GM18517 (cell line): ENCODE data around the gene CCDC40.
"Not testable (repeated sequence)": the region's sequence is repeated elsewhere in the genome, so short reads cannot be mapped to it uniquely, and the experiment has no call there.

Experiments
- ATAC-seq: cut with Tn5 transposase; IDR thresholded peaks from one replicate; pipeline ENCODE4 v1.9.1; 2021; ENCODE audit warnings: mild to moderate bottlenecking, moderate library complexity; ENCODE audit not compliant: unreplicated experiment

Gene CCDC40

DNA sequence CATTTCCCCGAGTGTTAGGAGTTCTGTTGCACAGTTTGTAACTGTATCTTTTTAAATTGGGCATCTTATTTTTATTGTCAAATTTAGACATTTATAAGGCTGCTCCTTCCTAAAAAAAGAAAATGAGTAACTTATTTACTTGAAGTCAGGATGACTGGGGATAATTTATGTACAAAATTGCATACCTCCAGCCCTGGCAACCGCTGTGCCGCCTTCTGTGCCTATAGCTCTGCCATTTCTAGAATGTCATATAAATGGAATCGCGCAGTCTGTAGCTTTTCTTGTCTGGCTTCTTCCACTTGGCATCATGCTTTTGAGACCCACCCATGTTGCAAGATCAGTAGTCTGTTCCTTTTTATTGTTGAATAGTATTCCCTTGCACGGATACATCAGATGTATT lies 36.0 kb downstream of the CCDC40 start:
- ATAC-seq = no peak

DNA sequence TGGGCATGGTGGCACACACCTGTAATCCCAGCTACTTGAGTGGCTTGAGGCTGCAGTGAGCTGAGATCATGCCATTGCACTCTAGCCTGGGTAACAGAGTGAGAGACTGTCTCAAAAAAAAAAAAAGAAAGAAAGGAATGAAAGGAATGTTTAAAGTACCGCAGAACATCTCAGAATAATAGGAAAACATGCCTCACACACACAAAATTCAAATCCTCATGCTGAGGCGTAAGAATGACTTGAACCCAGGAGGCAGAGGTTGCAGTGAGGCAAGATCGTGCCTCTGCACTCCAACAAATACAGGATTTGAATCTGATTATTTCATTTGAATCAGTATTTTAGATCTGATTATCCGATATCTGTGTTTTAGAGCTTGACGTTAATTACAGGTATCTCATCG lies 43.6 kb downstream of the CCDC40 start:
- no peak for ATAC-seq

DNA sequence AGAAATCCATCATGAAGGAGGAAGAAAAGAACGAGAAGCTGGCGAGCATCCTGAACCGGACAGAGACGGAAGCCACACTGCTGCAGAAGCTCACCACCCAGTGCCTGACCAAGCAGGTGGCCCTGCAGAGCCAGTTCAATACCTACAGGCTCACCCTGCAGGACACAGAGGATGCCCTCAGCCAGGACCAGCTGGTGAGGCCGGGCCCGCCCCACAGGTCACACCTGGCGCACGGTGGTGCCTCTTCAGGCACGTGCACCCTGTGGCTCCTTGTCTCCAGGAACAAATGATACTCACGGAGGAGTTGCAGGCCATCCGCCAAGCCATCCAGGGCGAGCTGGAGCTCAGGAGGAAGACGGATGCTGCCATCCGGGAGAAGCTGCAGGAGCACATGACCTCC lies 45.2 kb downstream of the CCDC40 start:
- ATAC-seq = no peak

DNA sequence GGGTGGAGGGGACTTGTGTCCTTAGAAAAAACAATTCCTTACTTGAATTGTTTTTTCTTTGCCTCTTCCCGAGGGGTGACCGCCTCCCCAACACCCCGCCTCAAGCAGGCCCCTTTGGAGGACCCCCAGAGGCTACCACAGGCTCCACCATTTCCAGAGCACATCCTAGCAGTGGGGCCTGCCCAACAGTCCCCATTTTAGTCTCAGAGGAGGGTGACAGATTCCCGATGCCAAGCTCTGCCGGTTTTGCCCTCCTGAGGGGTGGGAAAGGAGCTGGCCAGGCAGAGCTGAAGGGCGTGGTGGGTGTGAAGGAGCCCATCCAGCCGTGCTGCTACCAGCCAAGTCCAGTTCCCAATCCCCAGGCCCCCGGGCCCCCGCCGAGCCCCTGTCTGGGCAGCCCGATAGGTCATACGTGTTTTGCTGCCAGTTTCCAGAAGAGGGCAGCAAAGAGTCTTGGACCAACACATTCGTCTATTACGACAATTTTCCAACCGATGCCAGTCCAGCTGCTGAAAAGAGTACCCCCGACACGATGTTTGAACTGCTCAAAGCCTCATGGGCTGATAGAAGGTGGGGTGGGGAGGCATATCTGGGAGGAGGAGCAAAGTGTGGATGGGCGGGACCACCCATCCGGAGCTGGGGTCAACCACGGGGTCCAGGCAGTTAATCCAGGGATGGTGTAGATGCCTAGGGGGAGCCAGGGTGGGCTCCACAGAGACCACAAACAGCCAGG lies 46.1 kb downstream of the CCDC40 start:
- ATAC-seq = no peak

DNA sequence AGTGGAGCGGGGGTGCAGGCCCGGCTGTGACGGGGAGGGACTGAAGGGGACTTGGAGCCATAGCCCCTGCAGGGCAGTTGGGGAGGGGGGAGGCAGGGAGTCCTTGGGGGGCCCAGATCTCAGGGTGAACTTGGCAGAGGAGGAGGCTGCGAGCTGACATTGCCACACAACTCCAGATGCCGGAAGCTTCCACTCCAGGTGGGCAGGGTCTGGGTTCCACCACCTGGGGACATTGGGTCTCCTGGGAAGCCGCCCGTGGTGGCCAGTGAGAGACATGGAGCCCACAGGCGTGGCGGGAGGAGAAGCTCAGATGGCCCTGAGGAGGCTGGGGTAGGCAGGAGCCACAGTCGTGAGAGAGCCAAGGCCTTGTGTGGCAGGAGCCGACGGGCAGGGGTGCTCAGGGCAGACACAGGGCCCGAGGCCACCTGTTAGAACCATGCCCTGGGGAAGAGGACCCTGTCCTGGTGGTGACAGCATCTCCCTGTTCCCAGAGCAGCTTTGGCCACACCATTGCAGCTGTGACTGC lies 46.8 kb downstream of the CCDC40 start:
- no peak for ATAC-seq

DNA sequence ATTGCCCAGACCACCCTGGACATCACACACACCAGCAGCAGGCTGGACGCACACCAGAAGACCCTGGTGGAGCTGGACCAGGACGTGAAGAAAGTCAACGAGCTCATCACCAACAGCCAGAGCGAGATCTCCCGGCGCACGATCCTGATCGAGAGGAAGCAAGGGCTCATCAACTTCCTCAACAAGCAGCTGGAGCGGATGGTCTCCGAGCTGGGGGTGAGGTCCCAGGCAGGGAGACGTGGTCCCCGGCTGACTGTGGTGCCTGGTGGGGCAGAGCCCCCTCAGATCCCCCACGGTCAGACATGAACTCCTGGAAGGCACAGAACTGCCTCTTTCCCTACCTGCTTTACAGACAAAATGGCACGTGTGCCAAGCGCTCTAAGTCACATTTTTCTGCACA lies 48.3 kb downstream of the CCDC40 start:
- ATAC-seq = no peak

DNA sequence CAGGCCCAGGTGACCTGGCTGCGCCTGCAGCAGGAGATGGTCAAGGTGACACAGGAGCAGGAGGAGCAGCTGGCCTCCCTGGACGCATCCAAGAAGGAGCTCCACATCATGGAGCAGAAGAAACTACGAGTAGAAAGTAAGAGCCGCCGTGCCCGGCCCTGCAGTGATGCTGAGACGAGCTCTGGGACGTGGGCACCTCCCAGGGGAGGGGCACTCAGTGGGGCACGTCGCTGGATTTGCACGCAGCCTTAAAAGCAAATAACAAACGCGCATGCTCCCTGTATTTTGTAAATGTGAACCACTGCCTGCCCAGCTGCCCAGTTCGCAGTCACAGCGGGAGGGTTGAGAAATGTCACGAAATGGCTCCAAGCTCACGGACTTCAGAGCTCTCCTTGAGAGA lies 49.6 kb downstream of the CCDC40 start:
- ATAC-seq = no peak

DNA sequence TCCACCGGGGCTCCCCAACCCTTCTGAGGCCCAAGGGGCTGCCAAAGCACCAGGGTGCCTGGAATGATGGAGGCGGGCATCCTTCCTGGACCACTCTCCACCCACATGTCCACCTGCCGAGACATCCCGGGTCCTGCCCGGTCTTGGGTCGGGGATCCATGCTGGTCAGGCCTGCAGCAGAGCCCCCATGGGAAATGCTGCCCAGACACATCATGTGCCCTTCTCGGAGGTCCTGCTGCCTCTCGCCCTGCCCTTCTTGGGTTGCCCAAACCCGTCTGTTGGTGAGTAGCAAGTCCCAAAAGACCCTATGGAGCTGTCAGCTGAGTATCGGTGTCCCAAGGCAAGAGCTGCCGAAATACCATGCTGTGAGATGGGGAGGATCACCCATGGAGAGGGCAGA lies 50.2 kb downstream of the CCDC40 start:
- ATAC-seq = no peak

DNA sequence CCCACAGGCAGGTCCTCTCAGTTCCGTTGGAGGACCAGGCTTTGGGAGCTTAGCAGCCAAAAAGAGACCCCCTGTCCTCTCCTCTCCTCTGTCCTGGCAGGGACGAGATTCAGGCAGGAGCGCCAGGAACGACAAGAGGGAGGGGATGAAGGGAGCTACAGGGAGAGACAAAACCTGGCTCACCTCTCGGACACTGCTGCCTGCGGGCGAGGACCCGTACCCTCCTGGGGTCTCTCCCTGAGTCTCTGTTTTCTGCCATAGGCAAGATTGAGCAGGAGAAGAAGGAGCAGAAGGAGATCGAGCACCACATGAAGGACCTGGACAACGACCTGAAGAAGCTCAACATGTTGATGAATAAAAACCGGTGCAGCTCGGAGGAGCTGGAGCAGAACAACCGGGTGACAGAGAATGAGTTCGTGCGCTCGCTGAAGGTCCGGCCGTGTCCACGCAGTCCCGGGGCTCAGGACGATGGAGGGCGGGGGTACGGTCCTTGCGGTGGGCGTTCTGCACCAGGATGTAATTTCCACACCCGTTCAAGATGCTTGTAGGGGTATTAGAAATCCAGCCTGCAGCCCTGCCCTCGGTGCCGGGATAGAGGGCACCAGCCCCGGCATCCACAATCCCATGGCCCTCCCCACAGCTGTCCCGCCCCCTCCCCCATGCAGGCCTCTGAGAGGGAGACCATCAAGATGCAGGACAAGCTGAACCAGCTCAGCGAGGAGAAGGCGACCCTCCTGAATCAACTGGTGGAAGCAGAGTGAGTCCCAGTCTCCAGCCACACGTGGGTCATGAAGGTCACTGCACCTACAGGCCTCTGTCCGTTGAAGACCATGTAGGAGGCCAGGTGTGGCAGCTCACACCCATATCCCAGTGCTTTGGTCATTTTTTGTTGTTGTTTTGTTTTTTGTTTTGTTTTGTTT lies 51.2 kb downstream of the CCDC40 start:
- ATAC-seq = no peak

DNA sequence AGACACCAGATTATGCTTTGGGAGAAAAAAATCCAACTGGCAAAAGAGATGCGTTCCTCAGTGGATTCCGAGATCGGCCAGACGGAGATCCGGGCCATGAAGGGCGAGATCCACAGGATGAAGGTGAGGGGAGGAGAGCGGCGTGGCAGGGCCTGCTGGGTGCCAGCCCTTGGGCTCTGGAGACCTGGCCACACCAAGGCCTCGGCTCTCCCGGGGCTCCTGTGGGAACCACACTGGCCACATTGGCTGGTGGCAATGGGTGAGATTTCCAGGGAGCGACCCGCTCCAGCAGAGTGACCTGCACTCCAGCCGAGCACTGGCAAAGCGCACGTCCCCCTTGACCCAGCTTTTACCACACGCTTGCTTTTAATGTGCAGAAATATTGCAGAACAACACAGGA lies 53.3 kb downstream of the CCDC40 start:
- no peak for ATAC-seq

DNA sequence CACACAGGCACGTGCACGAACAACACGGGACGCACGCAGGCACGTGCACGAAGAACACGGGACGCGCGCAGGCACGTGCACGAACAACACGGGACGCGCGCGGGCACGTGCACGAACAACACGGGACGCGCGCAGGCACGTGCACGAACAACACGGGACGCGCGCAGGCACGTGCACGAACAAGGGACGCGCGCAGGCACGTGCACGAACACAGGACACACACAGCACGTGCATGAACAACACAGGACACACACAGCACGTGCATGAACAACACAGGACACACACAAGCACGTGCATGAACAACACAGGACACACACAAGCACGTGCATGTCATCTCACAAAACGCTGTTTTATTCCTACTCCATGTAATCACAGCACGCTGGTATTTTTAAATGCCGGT lies 53.7 kb downstream of the CCDC40 start:
- not testable (repeated sequence) for ATAC-seq

DNA sequence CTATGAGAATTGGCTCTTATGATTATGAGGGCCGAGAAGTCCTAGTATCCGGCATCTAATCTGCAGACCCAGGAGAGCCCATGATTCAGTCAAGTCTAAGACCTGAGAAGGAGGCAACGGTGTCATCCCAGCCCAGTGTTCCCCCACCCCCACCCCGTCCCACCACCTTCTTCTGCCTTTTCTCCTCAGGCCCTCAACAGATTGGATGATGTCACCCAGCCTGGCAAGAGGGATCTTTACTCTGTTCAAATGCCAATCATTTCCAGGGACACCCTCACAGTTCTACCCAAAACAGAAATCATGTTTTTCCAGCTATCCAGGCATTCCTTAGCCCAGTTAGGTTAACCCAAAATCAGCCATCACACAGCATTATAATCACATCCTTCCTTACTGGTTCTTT lies 54.9 kb downstream of the CCDC40 start:
- ATAC-seq = no peak

DNA sequence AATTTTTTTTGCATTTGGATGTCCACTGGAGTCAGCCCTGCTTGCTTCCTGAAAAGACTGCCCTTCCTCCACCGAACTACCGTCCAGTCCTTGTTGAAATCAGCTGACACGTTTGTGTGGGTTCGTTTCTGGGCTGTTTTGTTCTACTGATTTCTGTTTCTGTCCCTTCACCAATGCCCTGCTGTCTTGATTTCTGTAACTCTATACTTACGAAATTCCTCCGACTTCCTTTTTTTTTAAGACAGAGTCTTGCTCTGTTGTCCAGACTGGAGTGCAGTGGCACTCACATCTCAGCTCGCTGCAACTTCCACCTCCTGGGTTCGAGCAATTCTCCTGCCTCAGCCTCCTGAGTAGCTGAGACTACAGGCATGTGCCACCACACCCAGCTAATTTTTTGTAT lies 56.5 kb downstream of the CCDC40 start:
- ATAC-seq = no peak

DNA sequence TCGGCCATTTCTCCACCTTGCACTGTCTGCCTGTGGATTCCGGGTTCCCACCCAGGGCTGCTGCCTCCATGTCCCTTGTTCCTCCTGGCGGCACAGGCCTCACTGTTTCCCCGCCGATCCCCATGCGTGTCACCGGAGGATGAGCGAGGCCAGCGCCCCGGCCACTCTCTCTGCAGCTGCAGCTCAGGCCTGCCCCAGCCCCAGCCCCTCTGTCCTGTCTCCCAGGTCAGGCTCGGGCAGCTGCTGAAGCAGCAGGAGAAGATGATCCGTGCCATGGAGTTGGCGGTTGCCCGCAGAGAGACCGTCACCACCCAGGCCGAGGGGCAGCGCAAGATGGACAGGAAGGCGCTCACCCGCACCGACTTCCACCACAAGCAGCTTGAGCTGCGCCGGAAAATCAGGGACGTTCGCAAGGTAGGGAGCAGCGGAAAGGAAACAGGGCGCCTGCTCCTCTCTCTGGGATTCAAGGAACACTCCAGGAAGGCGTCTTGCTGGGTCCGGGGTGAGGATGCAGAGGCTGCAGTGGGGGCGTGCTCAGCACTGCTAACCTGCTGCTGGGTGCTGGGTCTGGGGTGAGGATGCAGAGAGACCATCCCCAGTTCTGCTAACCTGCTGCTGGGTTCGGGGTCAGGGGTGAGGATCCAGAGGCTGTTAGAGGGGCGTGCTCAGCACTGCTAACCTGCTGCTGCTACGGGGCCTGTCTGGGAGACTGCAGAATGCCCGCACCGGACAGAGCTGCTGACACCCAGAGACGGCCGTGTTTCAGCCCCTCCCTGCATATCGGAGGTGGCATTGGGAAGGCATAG lies 58.8 kb downstream of the CCDC40 start:
- no peak for ATAC-seq

DNA sequence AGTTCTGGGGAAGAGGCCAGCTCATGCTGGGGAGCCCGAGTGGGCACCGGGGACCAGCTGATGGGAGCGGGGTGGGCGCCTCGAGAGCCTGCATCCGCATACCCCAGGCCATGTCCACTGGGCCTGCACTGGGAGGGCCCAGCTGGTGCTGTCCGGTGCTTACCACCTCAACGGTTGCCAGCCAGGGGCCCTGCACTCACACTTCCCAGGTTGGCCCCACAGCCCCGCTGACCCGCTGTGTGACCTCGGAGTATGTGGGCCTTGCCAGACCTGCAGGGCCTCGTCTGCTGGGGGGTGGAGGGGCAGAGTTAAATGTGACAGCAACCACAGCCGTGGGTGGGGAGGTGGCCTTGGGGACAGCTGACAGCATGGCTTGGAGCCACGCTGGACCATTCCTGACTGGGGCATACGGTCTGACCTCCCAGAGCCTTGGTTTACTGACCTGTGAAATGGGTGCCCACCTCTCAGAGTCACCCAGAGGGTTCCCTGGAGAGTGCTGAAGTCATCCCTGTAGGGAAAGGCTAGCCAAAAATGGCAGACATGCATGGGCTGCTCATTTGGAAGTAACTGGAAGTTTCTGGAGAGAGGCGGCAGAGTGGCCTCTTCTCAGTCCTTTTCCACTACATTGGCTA lies 59.5 kb downstream of the CCDC40 start:
- no peak for ATAC-seq

DNA sequence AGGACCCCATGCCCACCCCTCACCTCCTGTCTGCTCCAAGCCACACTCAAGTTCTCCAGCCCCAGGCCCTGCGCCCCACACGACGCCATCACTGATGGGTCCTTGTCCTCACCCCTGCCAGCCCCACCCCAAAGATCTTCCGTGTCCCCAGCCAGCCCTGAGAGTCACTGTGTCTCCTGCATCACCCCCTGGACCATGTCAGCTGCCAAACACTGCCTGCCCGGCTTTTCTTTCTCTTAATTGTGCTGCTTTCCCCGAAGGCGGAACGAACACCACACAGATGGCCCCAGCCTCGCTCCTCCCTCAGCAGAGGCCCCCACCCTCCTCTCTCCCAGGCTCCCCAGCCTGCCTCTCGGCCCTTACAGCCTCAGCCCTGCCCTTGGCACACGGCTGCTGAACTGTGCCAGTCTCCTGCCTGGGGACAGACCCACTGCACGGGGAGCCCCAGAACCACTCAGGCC lies 60.1 kb downstream of the CCDC40 start:
- ATAC-seq = no peak

DNA sequence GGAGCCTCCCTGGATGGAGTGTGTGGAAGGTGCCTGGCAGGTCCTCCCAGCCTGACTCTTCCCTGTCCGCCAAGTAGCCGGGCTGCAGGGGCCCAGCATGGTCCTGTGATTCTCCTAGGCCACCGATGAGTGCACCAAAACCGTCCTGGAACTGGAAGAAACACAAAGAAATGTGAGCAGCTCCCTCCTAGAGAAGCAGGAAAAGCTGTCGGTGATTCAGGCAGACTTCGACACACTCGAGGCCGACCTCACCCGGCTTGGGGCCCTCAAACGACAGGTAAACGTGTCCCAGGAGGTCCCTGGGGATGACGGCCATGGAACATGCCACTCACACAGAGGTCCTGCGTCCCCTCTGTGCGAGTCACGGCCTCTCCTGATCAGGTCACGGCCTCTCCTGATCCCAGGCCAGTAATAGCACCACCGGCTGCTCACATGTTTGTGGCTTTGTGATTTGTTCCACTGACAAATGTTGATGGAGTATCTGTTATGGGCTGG lies 60.7 kb downstream of the CCDC40 start:
- no peak for ATAC-seq

DNA sequence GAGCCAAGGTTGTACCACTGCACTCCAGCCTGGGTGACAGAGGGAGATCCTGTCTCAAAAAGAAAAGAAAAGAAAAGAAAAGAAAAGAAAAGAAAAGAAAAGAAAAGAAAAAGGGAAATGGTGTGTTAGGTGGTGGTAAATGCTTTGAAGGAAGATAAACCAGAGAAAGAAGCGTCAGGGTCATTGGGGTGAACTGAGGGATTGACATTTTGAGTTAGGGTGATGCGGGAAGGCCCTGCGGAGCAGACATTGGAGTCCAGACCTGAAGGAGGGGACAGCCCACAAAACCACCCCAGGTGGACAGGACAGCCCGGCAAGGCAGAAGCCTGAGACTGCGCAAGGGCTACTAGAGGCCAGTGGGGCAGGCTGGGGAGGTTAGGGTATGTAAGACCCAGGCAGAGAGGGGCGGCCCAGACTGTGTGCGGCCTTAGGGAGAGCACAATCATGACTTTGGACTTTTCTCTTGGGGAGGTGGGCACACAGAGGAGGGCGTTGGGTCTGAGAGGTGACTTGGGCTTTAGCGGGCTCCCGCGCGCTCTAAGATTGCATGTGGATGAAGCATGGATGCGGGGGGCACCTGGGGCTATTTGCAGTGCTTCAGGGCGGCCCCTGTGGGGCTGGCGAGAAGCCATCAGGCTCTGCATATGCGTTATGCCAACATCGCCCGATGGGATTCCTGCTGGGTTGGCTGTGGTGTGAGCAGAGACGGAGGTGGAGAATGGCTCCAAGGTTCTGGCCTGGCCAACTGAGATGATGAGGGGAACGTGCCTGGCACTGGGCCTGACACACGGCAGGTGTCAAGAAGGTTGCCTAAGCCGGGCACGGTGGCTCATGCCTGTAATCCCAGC lies 61.6 kb downstream of the CCDC40 start:
- ATAC-seq = no peak

DNA sequence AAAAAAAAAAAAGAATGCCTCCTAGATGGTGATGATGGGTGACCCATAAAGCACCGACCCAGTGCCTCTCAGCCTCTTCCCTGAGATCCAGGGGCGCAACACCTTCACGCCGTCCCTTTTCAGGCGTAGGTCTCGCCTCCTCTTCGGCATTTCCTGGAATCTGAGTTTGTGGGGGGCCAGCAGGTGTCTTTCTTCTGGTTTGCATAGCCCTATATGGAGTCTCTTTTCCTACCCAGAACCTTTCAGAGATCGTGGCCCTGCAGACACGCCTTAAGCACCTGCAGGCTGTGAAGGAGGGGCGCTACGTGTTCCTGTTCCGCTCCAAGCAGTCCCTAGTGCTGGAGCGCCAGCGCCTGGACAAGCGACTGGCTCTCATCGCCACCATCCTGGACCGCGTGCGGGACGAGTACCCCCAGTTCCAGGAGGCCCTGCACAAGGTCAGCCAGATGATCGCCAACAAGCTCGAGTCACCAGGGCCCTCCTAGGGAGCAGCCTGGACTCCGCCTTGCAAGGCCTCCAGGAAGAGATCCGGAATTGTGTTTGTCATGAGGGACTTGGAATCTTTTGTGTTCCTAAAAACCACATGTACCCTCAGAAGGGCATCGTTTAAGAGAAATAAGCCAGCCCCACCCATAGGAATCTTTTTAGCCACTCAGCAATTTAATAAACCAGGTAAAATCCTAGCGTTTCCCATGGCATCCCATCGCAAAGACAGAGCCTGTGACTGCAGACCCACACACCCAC lies 63.0 kb downstream of the CCDC40 start:
- ATAC-seq = no peak
